T follicular helper cell (primary cell): ENCODE results near the gene PLXNA4.

ENCODE experiments used
- DNase-seq: peaks from one replicate; pipeline ENCODE4 v3.0.0-alpha.2; 2020; ENCODE audit warnings: low read depth

PLXNA4 gene

GRCh38 chr7:132536654-132537395, 39.4 kb downstream of the PLXNA4 start:
- DNase-seq: no peak

GRCh38 chr7:132533916-132534315, 42.4 kb downstream of the PLXNA4 start:
- DNase-seq: no peak

- no peak for DNase-seq
These were observed 44.0 kb downstream of the PLXNA4 start for GRCh38 chr7:132532281-132532680.

- DNase-seq: no peak
These were observed 44.7 kb downstream of the PLXNA4 start for GRCh38 chr7:132531562-132531961.

GRCh38 chr7:132528695-132529094, 47.6 kb downstream of the PLXNA4 start:
- DNase-seq: no peak

- DNase-seq: no peak
These were observed 48.5 kb downstream of the PLXNA4 start for GRCh38 chr7:132527467-132528410.

- no peak for DNase-seq
These were observed 50.0 kb downstream of the PLXNA4 start for GRCh38 chr7:132526111-132526740.

- no peak for DNase-seq
These were observed 54.8 kb downstream of the PLXNA4 start for GRCh38 chr7:132521423-132521822.

GRCh38 chr7:132520591-132521280, 55.5 kb downstream of the PLXNA4 start:
- no peak for DNase-seq

- DNase-seq: no peak
These were observed 56.3 kb downstream of the PLXNA4 start for GRCh38 chr7:132519936-132520335.

- no peak for DNase-seq
These were observed 57.5 kb downstream of the PLXNA4 start for GRCh38 chr7:132518839-132519173.

- no peak for DNase-seq
These were observed 58.0 kb downstream of the PLXNA4 start for GRCh38 chr7:132518102-132518838.

GRCh38 chr7:132516042-132516840, 60.0 kb downstream of the PLXNA4 start:
- no peak for DNase-seq

GRCh38 chr7:132515181-132515580, 61.1 kb downstream of the PLXNA4 start:
- no peak for DNase-seq

GRCh38 chr7:132514430-132514829, 61.8 kb downstream of the PLXNA4 start:
- DNase-seq: no peak

GRCh38 chr7:132511921-132512320, 64.3 kb downstream of the PLXNA4 start:
- no peak for DNase-seq

GRCh38 chr7:132511387-132511786, 64.9 kb downstream of the PLXNA4 start:
- no peak for DNase-seq

GRCh38 chr7:132509643-132510042, 66.6 kb downstream of the PLXNA4 start:
- no peak for DNase-seq

- DNase-seq: no peak
These were observed 67.4 kb downstream of the PLXNA4 start for GRCh38 chr7:132508724-132509353.

GRCh38 chr7:132504852-132505251, 71.4 kb downstream of the PLXNA4 start:
- DNase-seq: no peak
